Neural progenitor cell (in vitro differentiated cells): ENCODE measurements around the gene TSPAN32.

ENCODE experiments used
- EZH2 ChIP-seq: fragments of 200-600 bp; sonication (generic); IDR thresholded peaks from 2 replicates; pipeline ENCODE4 v1.6.1; 2017; ENCODE audit warnings: antibody characterized with exemption, mild to moderate bottlenecking, moderate library complexity
- TF ChIP-seq, protein P1 (sequence below): fragments of 200-600 bp; sonication (generic); IDR thresholded peaks from 2 replicates; pipeline ENCODE4 v1.5.1; 2017; ENCODE audit warnings: antibody characterized with exemption, mild to moderate bottlenecking

DNA sequence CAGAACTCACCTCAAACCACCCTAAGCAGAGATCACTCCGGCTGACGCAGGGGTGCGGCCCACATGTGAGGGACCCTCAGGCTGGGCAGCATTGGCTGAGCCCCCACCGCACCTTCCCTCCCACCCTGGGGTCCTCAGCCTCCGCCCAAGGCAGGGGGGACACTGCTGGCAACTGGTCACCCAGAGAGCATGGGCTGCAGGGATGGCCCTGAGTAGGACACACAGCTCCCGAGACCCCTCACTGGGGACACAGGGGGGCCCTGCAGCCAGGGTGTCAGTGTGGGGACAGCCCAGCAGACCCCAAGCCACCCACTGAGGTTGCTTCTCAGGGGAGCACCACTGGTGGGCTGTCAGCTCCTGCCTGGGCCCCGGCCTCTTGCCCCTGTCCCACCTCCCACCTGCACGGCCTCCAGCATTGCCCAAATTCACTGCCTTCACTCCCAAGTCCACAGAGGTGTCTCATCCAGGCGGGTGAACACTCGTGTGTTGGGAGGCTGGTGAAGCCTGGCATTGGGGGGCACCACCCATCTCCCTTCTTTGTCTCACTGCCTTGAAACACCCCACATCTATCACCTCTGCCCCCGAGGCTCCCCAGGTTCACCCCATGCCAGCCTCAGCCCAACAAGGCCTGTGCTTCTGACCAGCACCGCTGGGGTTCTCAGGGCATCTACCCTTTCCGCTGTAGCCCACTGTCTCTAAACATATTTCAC is 4.7 kb upstream of the TSPAN32 start:
- TF ChIP-seq, protein P1, sequence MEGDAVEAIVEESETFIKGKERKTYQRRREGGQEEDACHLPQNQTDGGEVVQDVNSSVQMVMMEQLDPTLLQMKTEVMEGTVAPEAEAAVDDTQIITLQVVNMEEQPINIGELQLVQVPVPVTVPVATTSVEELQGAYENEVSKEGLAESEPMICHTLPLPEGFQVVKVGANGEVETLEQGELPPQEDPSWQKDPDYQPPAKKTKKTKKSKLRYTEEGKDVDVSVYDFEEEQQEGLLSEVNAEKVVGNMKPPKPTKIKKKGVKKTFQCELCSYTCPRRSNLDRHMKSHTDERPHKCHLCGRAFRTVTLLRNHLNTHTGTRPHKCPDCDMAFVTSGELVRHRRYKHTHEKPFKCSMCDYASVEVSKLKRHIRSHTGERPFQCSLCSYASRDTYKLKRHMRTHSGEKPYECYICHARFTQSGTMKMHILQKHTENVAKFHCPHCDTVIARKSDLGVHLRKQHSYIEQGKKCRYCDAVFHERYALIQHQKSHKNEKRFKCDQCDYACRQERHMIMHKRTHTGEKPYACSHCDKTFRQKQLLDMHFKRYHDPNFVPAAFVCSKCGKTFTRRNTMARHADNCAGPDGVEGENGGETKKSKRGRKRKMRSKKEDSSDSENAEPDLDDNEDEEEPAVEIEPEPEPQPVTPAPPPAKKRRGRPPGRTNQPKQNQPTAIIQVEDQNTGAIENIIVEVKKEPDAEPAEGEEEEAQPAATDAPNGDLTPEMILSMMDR: no peak
- TF ChIP-seq EZH2: no peak
